Fibroblast of lung (primary cell): Measurements from ENCODE around the gene CHRND.

Experiments
- CTCF ChIP-seq, 2 donors: IDR thresholded peaks in 1 of 2; conservative IDR thresholded peaks in 1 of 2; 1 replicate in 1 of 2; 2 replicates in 1 of 2; pipeline ENCODE4 v1.5.1; 2011 to 2012; ENCODE audit warnings: low read length in 2 of 2, control low read depth in 1 of 2, inconsistent platforms in 1 of 2, low read depth in 1 of 2, mild to moderate bottlenecking in 1 of 2
- EZH2 ChIP-seq: IDR thresholded peaks from 2 replicates; pipeline ENCODE4 v1.5.1; 2012; ENCODE audit warnings: low read length, control low read depth, mild to moderate bottlenecking; ENCODE audit errors: missing control alignments

GRCh38 chr2:232508251-232508650, 17.7 kb upstream of the CHRND start:
- no peak for TF ChIP-seq CTCF (conservative IDR thresholded peaks at IDR 0.05 in 1 of 2, IDR thresholded peaks at IDR 0.05 in 1 of 2; ENCODE audit: low read depth in 1 of 2, low read length in 2 of 2)
- no peak for TF ChIP-seq EZH2
